OCI-LY7 (cell line): Measurements from ENCODE around the gene KAT2A.
"Not testable (repeated sequence)": the region's sequence is repeated elsewhere in the genome, so short reads cannot be mapped to it uniquely, and the experiment has no call there.

Experiments
- CTCF ChIP-seq: fragments of 200-600 bp; sonication (generic); conservative IDR thresholded peaks from 2 replicates; pipeline ENCODE4 v1.5.1; 2014; ENCODE audit warnings: mild to moderate bottlenecking, antibody characterized with exemption, low read length, moderate library complexity, mixed read lengths
- EZH2phosphoT487 ChIP-seq: fragments of 200-600 bp; sonication (generic); IDR thresholded peaks from 2 replicates; pipeline ENCODE4 v1.6.1; 2018; ENCODE audit warnings: low read depth, borderline replicate concordance, mild to moderate bottlenecking, mixed run types, antibody characterized with exemption, low read length, moderate library complexity, mixed read lengths

DNA sequence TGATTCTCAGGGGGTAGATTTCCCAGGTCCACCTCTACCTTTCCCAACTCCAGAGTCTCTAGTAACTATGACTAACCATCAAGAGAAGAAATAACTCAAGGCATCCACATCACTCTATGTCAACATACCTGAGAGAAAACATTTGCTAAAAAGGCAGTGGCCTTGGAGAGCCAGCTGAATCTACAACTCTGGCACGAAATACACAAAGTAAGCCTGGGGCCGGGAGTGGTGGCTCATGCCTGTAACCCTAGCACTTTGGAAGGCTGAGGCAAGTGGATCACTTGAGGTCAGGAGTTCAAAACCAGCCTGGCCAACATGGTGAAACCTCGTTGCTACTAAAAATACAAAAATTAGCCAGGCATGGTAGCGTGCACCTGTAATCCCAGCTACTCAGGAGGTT is 22.0 kb upstream of the KAT2A start:
- TF ChIP-seq CTCF, EZH2phosphoT487: not testable (repeated sequence)
